Osteocyte (in vitro differentiated cells): ENCODE results near the gene HSPB8. TPM values are rescaled to one million over a fixed set of nuclear protein-coding genes. Genes with fewer than 3 reads are reported as not detected.

ENCODE experiments used
- DNase-seq: peaks from one replicate; pipeline ENCODE4 v3.0.0; 2021; ENCODE audit warnings: mixed read lengths; ENCODE audit not compliant: unreplicated experiment; ENCODE audit errors: extremely low spot score
- H3K27ac Mint-ChIP-seq: one replicate; pipeline ENCODE4 v1.8.0; 2021; ENCODE audit warnings: mild to moderate bottlenecking, mixed read lengths; ENCODE audit not compliant: unreplicated experiment
- H3K27me3 Mint-ChIP-seq: one replicate; pipeline ENCODE4 v1.8.0; 2021; ENCODE audit warnings: mixed read lengths; ENCODE audit not compliant: unreplicated experiment
- H3K36me3 Mint-ChIP-seq: one replicate; pipeline ENCODE4 v1.8.0; 2021; ENCODE audit warnings: mixed read lengths; ENCODE audit not compliant: unreplicated experiment
- H3K4me1 Mint-ChIP-seq: one replicate; pipeline ENCODE4 v1.8.0; 2021; ENCODE audit warnings: mixed read lengths; ENCODE audit not compliant: unreplicated experiment
- H3K4me3 Mint-ChIP-seq: one replicate; pipeline ENCODE4 v1.8.0; 2021; ENCODE audit warnings: mild to moderate bottlenecking, moderate library complexity, mixed read lengths; ENCODE audit not compliant: unreplicated experiment
- H3K9me3 Mint-ChIP-seq: one replicate; pipeline ENCODE4 v1.8.0; 2021; ENCODE audit warnings: mixed read lengths; ENCODE audit not compliant: unreplicated experiment
- CTCF ChIP-seq: fragments of 200-600 bp; sonication (generic); IDR thresholded peaks from 2 replicates; pipeline ENCODE4 v1.5.0; 2021; ENCODE audit warnings: antibody characterized with exemption, mild to moderate bottlenecking, moderate library complexity
- long read RNA-seq: library from polyadenylated mRNA; unstranded; transcript quantifications from one replicate; pipeline ENCODE4 v2.0.0, GENCODE V29; 2021
- total RNA-seq: library from RNA; stranded (reverse); gene quantifications from 2 replicates; pipeline ENCODE4 v1.2.1, GENCODE V29; 2021

HSPB8 gene
- 2.0 and 2.8 TPM in 2 replicates for total RNA-seq
- long read RNA-seq, transcript HSPB8-201 (3 exons, 2,152 nt), result major isoform, 19 of 19 reads
- long read RNA-seq, partial matches to known transcripts, result 0 of 19 reads
- long read RNA-seq, other reads (novel, unspliced or antisense), result 0 of 19 reads

GRCh38 chr12:119178544-119179334 lies at the start of gene HSPB8:
HSPB8 (plus strand) TSS chr12:119178931; CDS start chr12:119179313, 382 bp downstream.
- H3K4me1 Mint-ChIP-seq, result peaks cover 43% of the 10 kb centered on the region
- H3K36me3 Mint-ChIP-seq, result no peaks in the 10 kb centered on the region
- no peak for TF ChIP-seq CTCF
- no peaks in the 10 kb centered on the region for H3K9me3 Mint-ChIP-seq
- no peak for DNase-seq
- H3K27me3 Mint-ChIP-seq, result no peaks in the 10 kb centered on the region
- H3K27ac Mint-ChIP-seq, result peak within 1 kb of the TSS; percentile 35
- peak within 1 kb of the TSS; percentile 68 for H3K4me3 Mint-ChIP-seq

DNA sequence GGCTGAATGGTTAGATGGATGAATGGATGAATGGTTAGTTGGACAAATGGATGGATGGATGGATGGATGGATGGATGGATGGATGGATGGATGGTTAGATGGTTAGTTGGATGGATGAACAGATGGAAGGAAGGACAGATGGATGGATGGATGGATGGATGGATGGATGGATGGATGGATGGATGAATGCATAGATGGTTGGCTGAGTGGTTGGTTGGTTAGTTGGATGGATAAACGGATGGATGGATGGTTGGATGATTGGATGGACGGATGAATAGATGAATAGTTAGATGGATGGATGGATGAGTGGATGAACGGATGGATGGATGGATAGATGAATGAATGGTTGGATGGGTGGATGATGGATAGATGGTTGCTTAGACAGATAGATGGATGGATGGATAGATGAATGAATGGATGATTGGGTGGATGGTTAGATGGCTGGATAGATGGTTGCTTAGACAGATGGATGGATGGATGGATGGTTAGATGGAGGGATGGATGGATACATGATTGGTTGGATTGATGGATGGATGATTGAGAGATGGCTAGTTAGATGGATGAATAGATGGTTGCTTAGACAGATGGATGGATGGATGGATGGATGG lies 48.8 kb upstream of the HSPB8 start:
- Mint-ChIP-seq H3K27ac (no peak overlapping the region), H3K9me3 (peaks cover 14% of the 10 kb centered on the region)

DNA sequence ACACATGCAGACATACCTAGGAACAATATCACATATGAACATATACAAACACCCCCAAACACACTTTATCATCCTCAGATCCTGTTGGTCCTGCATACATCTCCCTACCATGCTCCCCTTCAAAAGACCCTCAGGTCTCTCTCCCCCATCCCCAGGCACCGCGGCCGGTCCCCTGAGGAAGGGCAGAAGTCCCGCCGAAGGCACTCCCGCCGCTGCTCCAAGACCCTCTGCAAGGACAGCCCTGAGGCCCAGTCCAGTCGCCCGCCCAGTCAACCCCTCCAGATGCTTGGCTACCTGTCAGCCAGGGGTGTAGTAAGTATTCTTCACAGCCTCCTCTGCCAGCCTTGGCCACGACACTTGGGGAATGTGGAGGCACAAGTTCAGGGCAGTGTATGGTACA lies 48.2 kb upstream of the HSPB8 start:
- Mint-ChIP-seq H3K27ac (no peak overlapping the region), H3K27me3 (no peaks in the 10 kb centered on the region), H3K4me3 (no peak overlapping the region), H3K9me3 (peaks cover 14% of the 10 kb centered on the region), H3K36me3 (no peaks in the 10 kb centered on the region), H3K4me1 (no peaks in the 10 kb centered on the region)
- DNase-seq, result no peak
- TF ChIP-seq CTCF, result no peak

More for the DNA sequence above, 48.8 kb upstream of the HSPB8 start:
- no peaks in the 10 kb centered on the region for H3K27me3 Mint-ChIP-seq
- no peak for DNase-seq
- no peak for TF ChIP-seq CTCF
- H3K4me3 Mint-ChIP-seq, result no peak overlapping the region
- no peaks in the 10 kb centered on the region for H3K36me3 Mint-ChIP-seq
- no peaks in the 10 kb centered on the region for H3K4me1 Mint-ChIP-seq

DNA sequence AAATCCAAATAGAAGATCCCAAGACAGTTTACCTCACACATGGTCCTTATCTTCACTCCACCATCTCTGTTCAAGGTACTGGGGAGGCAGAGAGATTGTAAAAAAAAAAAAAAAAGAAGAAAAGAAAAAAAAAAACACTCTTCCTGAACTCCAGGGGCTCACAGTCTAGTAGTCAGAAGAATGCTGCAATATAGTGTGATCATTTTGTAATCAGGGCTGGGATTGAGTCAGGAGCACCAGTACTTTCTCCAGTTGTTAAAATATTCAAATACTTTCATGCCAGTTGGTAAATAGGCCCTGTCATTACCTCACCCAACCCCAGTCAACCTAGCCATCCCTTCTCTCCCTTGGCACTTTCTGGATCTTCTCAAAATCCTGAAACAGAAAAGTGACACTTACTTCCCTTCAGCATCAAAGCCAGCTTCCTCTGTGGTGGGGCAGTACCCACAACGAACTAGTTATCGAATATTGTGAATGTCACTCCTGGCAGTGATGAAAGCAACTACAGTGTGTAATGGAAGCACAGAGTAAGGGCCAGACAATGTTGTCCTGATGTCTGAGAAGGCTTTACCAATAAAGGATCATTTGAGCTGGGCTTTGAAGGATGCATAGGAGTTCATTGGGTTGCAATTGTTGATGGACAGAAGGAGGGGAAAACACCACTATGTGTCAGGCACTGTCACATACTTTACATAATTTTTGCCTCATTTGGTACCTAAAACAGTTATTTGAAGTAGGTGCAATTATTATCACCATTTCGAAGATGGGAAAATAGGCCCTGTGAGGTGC lies 44.3 kb upstream of the HSPB8 start:
- Mint-ChIP-seq H3K27ac (no peak overlapping the region), H3K9me3 (peaks cover 11% of the 10 kb centered on the region), H3K4me3 (no peak overlapping the region), H3K4me1 (no peaks in the 10 kb centered on the region), H3K27me3 (no peaks in the 10 kb centered on the region), H3K36me3 (no peaks in the 10 kb centered on the region)
- DNase-seq, result no peak
- TF ChIP-seq CTCF, result no peak
